Measurements from ENCODE around the gene BBX. TPM values are rescaled to one million over a fixed set of nuclear protein-coding genes. Genes with fewer than 3 reads are reported as not detected.
A peak's percentile ranks its signal among the peaks of the same experiment; 100 is the strongest.

The BBX gene
- total and polyA plus RNA-seq, 2 of the 13 experiments (the other 11 are each of a cell fraction or from before 2014, with no cell fraction given) = 13.7 to 23.2 TPM

DNA sequence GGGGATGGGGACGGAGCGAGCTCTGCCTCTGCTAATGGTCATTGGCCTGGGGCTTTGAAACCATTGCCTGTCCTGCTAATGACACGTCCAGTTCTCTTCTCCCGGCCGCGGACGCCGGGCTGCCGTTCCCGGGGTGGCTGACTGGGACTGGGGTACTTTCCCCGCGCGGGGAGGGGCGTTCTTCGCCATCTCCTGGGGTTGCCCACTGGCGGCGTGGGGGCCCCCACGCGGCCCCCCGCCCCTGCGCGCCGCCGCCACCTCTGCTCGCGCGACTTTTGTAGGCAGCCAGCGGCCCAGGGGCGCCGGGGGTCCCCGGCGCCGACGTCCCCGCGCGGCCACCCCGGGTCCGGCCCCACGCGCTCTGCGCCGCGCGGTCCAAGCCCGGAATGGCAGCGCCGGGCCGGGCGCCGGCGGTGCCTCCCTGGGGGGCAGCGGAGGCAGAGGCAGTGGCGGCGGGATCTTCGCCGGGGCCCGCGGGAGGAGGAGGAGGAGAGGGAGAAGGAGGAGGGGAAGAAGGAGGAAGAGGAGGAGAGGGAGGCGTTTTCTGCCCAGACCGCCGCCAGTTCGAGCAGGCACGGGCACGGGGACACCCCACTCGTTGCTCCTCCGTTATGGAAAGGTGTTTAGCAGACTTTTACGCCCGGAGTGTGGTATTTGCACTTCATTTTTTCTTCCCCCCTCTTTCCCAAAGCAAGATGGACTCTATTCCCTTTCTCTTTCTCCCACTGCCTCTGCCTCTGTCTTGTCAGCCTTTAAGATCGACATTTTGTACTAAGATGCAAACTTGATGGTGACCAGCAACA lies 2.3 kb downstream of the BBX start (continued):
- TF ChIP-seq, protein P1, sequence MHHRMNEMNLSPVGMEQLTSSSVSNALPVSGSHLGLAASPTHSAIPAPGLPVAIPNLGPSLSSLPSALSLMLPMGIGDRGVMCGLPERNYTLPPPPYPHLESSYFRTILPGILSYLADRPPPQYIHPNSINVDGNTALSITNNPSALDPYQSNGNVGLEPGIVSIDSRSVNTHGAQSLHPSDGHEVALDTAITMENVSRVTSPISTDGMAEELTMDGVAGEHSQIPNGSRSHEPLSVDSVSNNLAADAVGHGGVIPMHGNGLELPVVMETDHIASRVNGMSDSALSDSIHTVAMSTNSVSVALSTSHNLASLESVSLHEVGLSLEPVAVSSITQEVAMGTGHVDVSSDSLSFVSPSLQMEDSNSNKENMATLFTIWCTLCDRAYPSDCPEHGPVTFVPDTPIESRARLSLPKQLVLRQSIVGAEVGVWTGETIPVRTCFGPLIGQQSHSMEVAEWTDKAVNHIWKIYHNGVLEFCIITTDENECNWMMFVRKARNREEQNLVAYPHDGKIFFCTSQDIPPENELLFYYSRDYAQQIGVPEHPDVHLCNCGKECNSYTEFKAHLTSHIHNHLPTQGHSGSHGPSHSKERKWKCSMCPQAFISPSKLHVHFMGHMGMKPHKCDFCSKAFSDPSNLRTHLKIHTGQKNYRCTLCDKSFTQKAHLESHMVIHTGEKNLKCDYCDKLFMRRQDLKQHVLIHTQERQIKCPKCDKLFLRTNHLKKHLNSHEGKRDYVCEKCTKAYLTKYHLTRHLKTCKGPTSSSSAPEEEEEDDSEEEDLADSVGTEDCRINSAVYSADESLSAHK (CRISPR knock-in tag; IDR thresholded peaks at IDR 0.05; ENCODE audit: borderline replicate concordance) = no peak
- TF ChIP-seq, protein P2, sequence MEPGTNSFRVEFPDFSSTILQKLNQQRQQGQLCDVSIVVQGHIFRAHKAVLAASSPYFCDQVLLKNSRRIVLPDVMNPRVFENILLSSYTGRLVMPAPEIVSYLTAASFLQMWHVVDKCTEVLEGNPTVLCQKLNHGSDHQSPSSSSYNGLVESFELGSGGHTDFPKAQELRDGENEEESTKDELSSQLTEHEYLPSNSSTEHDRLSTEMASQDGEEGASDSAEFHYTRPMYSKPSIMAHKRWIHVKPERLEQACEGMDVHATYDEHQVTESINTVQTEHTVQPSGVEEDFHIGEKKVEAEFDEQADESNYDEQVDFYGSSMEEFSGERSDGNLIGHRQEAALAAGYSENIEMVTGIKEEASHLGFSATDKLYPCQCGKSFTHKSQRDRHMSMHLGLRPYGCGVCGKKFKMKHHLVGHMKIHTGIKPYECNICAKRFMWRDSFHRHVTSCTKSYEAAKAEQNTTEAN (CRISPR knock-in tag; conservative IDR thresholded peaks at IDR 0.05) = no peak
- no peak for TF ChIP-seq KLF9 (CRISPR knock-in tag; IDR thresholded peaks at IDR 0.05; ENCODE audit: low read depth)
- TF ChIP-seq ZBTB3 (CRISPR knock-in tag; IDR thresholded peaks at IDR 0.05; ENCODE audit: borderline replicate concordance, low read depth) = no peak
- TF ChIP-seq ELF3 (CRISPR knock-in tag; IDR thresholded peaks at IDR 0.05) = no peak
- TF ChIP-seq, protein P3, sequence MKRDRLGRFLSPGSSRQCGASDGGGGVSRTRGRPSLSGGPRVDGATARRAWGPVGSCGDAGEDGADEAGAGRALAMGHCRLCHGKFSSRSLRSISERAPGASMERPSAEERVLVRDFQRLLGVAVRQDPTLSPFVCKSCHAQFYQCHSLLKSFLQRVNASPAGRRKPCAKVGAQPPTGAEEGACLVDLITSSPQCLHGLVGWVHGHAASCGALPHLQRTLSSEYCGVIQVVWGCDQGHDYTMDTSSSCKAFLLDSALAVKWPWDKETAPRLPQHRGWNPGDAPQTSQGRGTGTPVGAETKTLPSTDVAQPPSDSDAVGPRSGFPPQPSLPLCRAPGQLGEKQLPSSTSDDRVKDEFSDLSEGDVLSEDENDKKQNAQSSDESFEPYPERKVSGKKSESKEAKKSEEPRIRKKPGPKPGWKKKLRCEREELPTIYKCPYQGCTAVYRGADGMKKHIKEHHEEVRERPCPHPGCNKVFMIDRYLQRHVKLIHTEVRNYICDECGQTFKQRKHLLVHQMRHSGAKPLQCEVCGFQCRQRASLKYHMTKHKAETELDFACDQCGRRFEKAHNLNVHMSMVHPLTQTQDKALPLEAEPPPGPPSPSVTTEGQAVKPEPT (CRISPR knock-in tag; IDR thresholded peaks at IDR 0.05; ENCODE audit: low read depth) = no peak
- TF ChIP-seq, protein P4, sequence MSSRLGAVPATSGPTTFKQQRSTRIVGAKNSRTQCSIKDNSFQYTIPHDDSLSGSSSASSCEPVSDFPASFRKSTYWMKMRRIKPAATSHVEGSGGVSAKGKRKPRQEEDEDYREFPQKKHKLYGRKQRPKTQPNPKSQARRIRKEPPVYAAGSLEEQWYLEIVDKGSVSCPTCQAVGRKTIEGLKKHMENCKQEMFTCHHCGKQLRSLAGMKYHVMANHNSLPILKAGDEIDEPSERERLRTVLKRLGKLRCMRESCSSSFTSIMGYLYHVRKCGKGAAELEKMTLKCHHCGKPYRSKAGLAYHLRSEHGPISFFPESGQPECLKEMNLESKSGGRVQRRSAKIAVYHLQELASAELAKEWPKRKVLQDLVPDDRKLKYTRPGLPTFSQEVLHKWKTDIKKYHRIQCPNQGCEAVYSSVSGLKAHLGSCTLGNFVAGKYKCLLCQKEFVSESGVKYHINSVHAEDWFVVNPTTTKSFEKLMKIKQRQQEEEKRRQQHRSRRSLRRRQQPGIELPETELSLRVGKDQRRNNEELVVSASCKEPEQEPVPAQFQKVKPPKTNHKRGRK (CRISPR knock-in tag; IDR thresholded peaks at IDR 0.05) = no peak
- TF ChIP-seq RBM39 (IDR thresholded peaks at IDR 0.05; ENCODE audit: low read depth, low read length, poor library complexity, severe bottlenecking) = peak; percentile 39
- no peak for TF ChIP-seq BRD4 (CRISPR knock-in tag; IDR thresholded peaks at IDR 0.05)
- TF ChIP-seq, protein P5, sequence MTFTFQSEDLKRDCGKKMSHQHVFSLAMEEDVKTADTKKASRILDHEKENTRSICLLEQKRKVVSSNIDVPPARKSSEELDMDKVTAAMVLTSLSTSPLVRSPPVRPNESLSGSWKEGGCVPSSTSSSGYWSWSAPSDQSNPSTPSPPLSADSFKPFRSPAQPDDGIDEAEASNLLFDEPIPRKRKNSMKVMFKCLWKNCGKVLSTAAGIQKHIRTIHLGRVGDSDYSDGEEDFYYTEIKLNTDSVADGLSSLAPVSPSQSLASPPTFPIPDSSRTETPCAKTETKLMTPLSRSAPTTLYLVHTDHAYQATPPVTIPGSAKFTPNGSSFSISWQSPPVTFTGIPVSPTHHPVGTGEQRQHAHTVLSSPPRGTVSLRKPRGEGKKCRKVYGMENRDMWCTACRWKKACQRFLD (CRISPR knock-in tag; IDR thresholded peaks at IDR 0.05; ENCODE audit: borderline replicate concordance) = no peak
- TF ChIP-seq SYNCRIP (IDR thresholded peaks at IDR 0.05; ENCODE audit: insufficient read depth, low read depth, low read length) = no peak
- TF ChIP-seq, protein P6, sequence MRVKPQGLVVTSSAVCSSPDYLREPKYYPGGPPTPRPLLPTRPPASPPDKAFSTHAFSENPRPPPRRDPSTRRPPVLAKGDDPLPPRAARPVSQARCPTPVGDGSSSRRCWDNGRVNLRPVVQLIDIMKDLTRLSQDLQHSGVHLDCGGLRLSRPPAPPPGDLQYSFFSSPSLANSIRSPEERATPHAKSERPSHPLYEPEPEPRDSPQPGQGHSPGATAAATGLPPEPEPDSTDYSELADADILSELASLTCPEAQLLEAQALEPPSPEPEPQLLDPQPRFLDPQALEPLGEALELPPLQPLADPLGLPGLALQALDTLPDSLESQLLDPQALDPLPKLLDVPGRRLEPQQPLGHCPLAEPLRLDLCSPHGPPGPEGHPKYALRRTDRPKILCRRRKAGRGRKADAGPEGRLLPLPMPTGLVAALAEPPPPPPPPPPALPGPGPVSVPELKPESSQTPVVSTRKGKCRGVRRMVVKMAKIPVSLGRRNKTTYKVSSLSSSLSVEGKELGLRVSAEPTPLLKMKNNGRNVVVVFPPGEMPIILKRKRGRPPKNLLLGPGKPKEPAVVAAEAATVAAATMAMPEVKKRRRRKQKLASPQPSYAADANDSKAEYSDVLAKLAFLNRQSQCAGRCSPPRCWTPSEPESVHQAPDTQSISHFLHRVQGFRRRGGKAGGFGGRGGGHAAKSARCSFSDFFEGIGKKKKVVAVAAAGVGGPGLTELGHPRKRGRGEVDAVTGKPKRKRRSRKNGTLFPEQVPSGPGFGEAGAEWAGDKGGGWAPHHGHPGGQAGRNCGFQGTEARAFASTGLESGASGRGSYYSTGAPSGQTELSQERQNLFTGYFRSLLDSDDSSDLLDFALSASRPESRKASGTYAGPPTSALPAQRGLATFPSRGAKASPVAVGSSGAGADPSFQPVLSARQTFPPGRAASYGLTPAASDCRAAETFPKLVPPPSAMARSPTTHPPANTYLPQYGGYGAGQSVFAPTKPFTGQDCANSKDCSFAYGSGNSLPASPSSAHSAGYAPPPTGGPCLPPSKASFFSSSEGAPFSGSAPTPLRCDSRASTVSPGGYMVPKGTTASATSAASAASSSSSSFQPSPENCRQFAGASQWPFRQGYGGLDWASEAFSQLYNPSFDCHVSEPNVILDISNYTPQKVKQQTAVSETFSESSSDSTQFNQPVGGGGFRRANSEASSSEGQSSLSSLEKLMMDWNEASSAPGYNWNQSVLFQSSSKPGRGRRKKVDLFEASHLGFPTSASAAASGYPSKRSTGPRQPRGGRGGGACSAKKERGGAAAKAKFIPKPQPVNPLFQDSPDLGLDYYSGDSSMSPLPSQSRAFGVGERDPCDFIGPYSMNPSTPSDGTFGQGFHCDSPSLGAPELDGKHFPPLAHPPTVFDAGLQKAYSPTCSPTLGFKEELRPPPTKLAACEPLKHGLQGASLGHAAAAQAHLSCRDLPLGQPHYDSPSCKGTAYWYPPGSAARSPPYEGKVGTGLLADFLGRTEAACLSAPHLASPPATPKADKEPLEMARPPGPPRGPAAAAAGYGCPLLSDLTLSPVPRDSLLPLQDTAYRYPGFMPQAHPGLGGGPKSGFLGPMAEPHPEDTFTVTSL (CRISPR knock-in tag; IDR thresholded peaks at IDR 0.05; ENCODE audit: borderline replicate concordance) = no peak
